Lung (tissue), 12 donors: ENCODE measurements around the gene COG5. TPM values are rescaled to one million over a fixed set of nuclear protein-coding genes. Genes with fewer than 3 reads are reported as not detected.

Source experiments
- ATAC-seq: fragments of 200-7000 bp; cut with Tn5 transposase; one replicate; pipeline ENCODE4 v1.9.1; 2020; ENCODE audit warnings: moderate number of reproducible peaks; ENCODE audit not compliant: insufficient read depth, low FRiP score
- DNase-seq, 3 donors: peaks; one replicate each; pipeline ENCODE4 v3.0.0-alpha.2; 2013 to 2017
- H3K27ac ChIP-seq, 2 donors: one replicate each; pipeline ENCODE4 v1.5.1; 2013; ENCODE audit warnings: mild to moderate bottlenecking in 2 of 2, moderate library complexity in 2 of 2, control low read depth in 1 of 2, inconsistent platforms in 1 of 2, low read depth in 1 of 2, low read length in 1 of 2
- H3K27me3 ChIP-seq, 3 donors: one replicate each; pipeline ENCODE4 v1.5.1; 2013; ENCODE audit warnings: low read length in 2 of 3; ENCODE audit not compliant: control insufficient read depth in 3 of 3, insufficient read depth in 3 of 3
- H3K36me3 ChIP-seq, 4 donors: one replicate each; pipeline ENCODE4 v1.5.1; 2013; ENCODE audit warnings: low read length in 4 of 4, mild to moderate bottlenecking in 1 of 4, moderate library complexity in 1 of 4; ENCODE audit not compliant: control insufficient read depth in 4 of 4, insufficient read depth in 4 of 4
- H3K4me1 ChIP-seq, 5 donors: one replicate each; pipeline ENCODE4 v1.5.1; 2013; ENCODE audit warnings: low read length in 5 of 5, mild to moderate bottlenecking in 2 of 5, moderate library complexity in 1 of 5; ENCODE audit not compliant: control insufficient read depth in 5 of 5, insufficient read depth in 5 of 5
- H3K4me3 ChIP-seq: one replicate; pipeline ENCODE4 v1.5.1; 2013; ENCODE audit warnings: mild to moderate bottlenecking, control low read depth, moderate library complexity
- H3K9ac ChIP-seq, 2 donors: one replicate each; pipeline ENCODE4 v1.5.1; 2013; ENCODE audit warnings: low read length in 2 of 2, control low read depth in 1 of 2; ENCODE audit not compliant: insufficient read depth in 1 of 2
- H3K9me3 ChIP-seq, 4 donors: one replicate each; pipeline ENCODE4 v1.5.1; 2013; ENCODE audit warnings: low read length in 3 of 4, mild to moderate bottlenecking in 1 of 4, moderate library complexity in 1 of 4; ENCODE audit not compliant: control insufficient read depth in 4 of 4, insufficient read depth in 3 of 4
- WGBS, 2 donors: extraction: QIAGEN DNeasy Blood & Tissue Kit; methylation state at CpG; one replicate each; pipeline ENCODE4 v1.1.7; 2013; 5-methylcytosine and 5-hydroxymethylcytosine counted together
- polyA plus RNA-seq, 2 donors: library from polyadenylated mRNA; stranded (reverse); fragments of 200-250 nt; gene quantifications; one replicate each; pipeline ENCODE4 v1.2.1, GENCODE V29; 2013
- total RNA-seq, 2 donors: library from RNA; depleted of rRNA in 1 of 2; stranded (reverse); fragments of >200 nt in 1 of 2; gene quantifications; one replicate each; pipeline ENCODE4 v1.2.1, GENCODE V29; 2014 to 2021
- TF ChIP-seq, protein P1 (sequence below): IDR thresholded peaks from 2 replicates; pipeline ENCODE4 v1.5.1; 2012; ENCODE audit warnings: mild to moderate bottlenecking; ENCODE audit errors: control extremely low read depth, extremely low read depth
- donor health status: control.
- donor health status: control.
- donor health status: Bipolar disorder and iron deficiency.
- donor health status: healthy.
- donor health status: DM: yes; HTN: yes; CAD: no.

COG5 gene
- total and polyA plus RNA-seq, 4 donors, result 5.6 to 101 (median 27.2) TPM

DNA sequence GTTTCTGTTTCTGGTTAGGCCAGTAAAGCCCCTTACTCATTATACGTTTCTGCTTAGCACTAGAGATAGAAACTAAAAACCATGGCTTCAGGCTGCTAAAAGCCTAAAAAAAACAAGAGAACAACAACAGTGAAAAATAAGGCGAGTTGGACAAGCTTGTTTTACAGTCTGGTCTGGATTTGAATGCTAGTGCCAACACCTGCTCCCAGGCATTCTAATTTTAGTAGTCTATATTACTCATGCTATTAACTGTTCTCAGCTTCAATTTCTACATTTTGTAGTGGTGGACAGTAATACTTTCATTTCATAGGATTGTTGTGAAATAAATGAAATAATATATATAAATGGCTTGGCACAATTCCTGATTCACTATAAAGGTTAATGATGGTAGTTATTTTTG lies 286.4 kb downstream of the COG5 start:
- no peak overlapping the region for H3K4me3 ChIP-seq
- peaks cover 0 to 2% (median 0%) of the 10 kb centered on the region in 5 donors for H3K4me1 ChIP-seq
- no peaks in the 10 kb centered on the region for H3K27me3 ChIP-seq
- TF ChIP-seq, protein P1, sequence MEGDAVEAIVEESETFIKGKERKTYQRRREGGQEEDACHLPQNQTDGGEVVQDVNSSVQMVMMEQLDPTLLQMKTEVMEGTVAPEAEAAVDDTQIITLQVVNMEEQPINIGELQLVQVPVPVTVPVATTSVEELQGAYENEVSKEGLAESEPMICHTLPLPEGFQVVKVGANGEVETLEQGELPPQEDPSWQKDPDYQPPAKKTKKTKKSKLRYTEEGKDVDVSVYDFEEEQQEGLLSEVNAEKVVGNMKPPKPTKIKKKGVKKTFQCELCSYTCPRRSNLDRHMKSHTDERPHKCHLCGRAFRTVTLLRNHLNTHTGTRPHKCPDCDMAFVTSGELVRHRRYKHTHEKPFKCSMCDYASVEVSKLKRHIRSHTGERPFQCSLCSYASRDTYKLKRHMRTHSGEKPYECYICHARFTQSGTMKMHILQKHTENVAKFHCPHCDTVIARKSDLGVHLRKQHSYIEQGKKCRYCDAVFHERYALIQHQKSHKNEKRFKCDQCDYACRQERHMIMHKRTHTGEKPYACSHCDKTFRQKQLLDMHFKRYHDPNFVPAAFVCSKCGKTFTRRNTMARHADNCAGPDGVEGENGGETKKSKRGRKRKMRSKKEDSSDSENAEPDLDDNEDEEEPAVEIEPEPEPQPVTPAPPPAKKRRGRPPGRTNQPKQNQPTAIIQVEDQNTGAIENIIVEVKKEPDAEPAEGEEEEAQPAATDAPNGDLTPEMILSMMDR, result no peak
- H3K36me3 ChIP-seq, result peaks cover 0 to 5% (median 0%) of the 10 kb centered on the region in 4 donors
- WGBS, 2 donors, result 92 to 95% methylated on average over 2 of the region's 2 CpGs
- H3K9me3 ChIP-seq, result no peaks in the 10 kb centered on the region
- no peak overlapping the region for H3K9ac ChIP-seq
- DNase-seq (no peak), ATAC-seq (no peak)
- H3K27ac ChIP-seq, result peak overlapping the region in 1 of 2 donors; percentile 70

DNA sequence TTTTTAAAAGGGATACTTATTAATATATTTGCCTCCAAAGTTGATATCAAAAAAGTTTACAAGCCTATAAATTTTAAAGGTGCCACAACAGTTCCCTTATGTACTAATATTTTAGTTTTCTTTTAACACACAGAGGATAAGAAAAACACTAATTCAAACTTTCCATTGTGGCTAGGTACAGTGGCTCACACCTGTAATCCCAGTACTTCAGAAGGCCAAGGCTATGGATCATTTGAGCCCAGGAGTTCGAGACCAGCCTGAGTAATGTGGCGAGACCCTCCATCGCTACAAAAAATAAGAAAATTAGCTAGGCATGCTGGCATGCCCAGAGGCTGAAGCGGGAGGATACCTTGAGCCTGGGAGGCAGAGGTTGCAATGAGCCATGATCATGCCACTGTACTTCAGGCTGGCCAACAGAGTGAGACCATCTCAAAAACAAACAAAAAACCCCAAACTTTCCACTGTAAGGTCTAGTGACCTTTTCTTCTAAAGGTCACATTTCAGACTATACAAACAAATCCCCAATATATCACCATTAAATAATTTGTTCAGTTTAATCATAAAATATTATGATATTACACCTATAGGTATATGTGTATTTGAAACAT lies 287.4 kb downstream of the COG5 start:
- no peaks in the 10 kb centered on the region for H3K4me1 ChIP-seq
- 98 to 99% methylated on average over 4 of the region's 4 CpGs for WGBS, 2 donors
- DNase-seq (no peak), ATAC-seq (no peak)
- no peak overlapping the region for H3K27ac ChIP-seq
- TF ChIP-seq, protein P1, result no peak
- no peaks in the 10 kb centered on the region for H3K27me3 ChIP-seq
- no peaks in the 10 kb centered on the region for H3K9me3 ChIP-seq
- no peak overlapping the region for H3K4me3 ChIP-seq
- no peak overlapping the region for H3K9ac ChIP-seq
- H3K36me3 ChIP-seq, result peaks cover 0 to 5% (median 0%) of the 10 kb centered on the region in 4 donors

DNA sequence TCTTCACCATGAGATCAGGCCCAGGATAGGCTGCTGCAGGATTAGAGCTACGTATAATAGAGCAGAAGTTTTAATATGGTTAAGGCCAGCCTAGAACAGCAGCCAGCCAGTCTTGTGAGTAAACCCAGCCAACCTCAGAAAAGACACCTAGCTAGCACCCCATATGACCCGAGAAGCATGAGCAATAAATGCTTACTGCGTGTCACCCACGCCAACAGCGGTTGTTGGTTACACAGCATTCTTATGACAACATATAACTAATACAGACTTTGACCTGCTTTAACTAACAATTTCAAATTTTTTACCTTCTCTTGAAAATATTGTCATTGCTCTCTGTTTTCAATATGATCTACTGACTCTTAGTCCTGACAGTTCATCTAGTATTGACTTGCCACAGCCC lies 289.2 kb downstream of the COG5 start:
- TF ChIP-seq, protein P1, result no peak
- peaks cover 0 to 5% (median 0%) of the 10 kb centered on the region in 4 donors for H3K36me3 ChIP-seq
- H3K4me3 ChIP-seq, result no peak overlapping the region
- no peaks in the 10 kb centered on the region for H3K27me3 ChIP-seq
- 97% methylated on average over 5 of the region's 5 CpGs for WGBS, 2 donors
- DNase-seq, result no peak
- ATAC-seq, result no peak
- no peak overlapping the region for H3K9ac ChIP-seq
- H3K9me3 ChIP-seq, result no peaks in the 10 kb centered on the region
- no peaks in the 10 kb centered on the region for H3K4me1 ChIP-seq
- H3K27ac ChIP-seq, result no peak overlapping the region

DNA sequence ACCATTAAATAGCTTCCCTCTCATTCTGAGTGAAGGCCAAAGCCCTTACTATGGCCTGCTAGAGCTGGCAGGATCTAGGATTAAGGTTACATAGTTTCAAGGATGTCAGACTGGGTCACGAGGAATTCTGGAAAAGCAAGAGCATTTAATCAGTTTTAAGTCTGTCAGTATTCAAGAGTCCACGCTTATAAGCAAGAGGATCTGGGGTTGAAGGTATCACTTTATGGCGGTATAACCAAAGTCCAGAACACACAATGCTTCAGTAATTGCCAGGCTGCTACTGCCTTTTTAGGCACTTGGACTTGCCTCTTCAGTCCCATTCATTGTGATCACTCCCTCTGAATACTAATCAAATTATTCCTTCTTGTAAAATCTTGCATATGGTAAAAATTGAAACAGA lies 293.9 kb downstream of the COG5 start:
- DNase-seq, result no peak
- Histone ChIP-seq H3K27ac (no peak overlapping the region), H3K4me3 (no peak overlapping the region), H3K4me1 (no peaks in the 10 kb centered on the region), H3K9me3 (no peaks in the 10 kb centered on the region), H3K27me3 (no peaks in the 10 kb centered on the region), H3K36me3 (peaks cover 0 to 5% (median 0%) of the 10 kb centered on the region in 4 donors), H3K9ac (no peak overlapping the region)
- WGBS, 2 donors, result 95 to 100% methylated on average over 3 of the region's 3 CpGs
- no peak for ATAC-seq
- TF ChIP-seq, protein P1, result no peak
